Trophoblast cell (in vitro differentiated cells and primary cell): ENCODE data around the gene HNRNPC.
A peak's percentile ranks its signal among the peaks of the same experiment; 100 is the strongest.

Experiments
- DNase-seq, 2 donors: peaks; one replicate each; pipeline ENCODE4 v3.0.0-alpha.2; 2016
- H2AFZ ChIP-seq: 2 replicates; pipeline ENCODE4 v1.6.1; 2013; ENCODE audit warnings: low read length, moderate library complexity, mild to moderate bottlenecking; ENCODE audit not compliant: insufficient read depth, poor library complexity
- H2AK5ac ChIP-seq: 2 replicates; pipeline ENCODE4 v1.6.1; 2013; ENCODE audit warnings: mild to moderate bottlenecking, low read length
- H2BK120ac ChIP-seq: 2 replicates; pipeline ENCODE4 v1.6.1; 2013; ENCODE audit warnings: low read length, mild to moderate bottlenecking, moderate library complexity; ENCODE audit not compliant: insufficient read depth, poor library complexity
- H2BK12ac ChIP-seq: 2 replicates; pipeline ENCODE4 v1.6.1; 2013; ENCODE audit warnings: mild to moderate bottlenecking, low read length, moderate library complexity
- H2BK5ac ChIP-seq: 2 replicates; pipeline ENCODE4 v1.6.1; 2013; ENCODE audit warnings: low read length, low read depth, moderate library complexity, mild to moderate bottlenecking; ENCODE audit not compliant: poor library complexity
- H3K14ac ChIP-seq: 2 replicates; pipeline ENCODE4 v1.6.1; 2013; ENCODE audit warnings: mild to moderate bottlenecking, low read length
- H3K18ac ChIP-seq: 2 replicates; pipeline ENCODE4 v1.6.1; 2013; ENCODE audit warnings: mild to moderate bottlenecking, low read length
- H3K23ac ChIP-seq: 2 replicates; pipeline ENCODE4 v1.6.1; 2013; ENCODE audit warnings: low read length
- H3K27ac ChIP-seq: 2 replicates; pipeline ENCODE4 v1.5.1; 2013; ENCODE audit warnings: low read depth, mild to moderate bottlenecking, inconsistent platforms, low read length, moderate library complexity
- H3K27me3 ChIP-seq: 2 replicates; pipeline ENCODE4 v1.6.1; 2013; ENCODE audit warnings: inconsistent platforms, mild to moderate bottlenecking, low read length, moderate library complexity; ENCODE audit not compliant: insufficient read depth
- H3K36me3 ChIP-seq, 2 experiments: 1 replicate in 1 of 2; 2 replicates in 1 of 2; pipeline ENCODE4 v1.6.1; 2013; ENCODE audit warnings: low read length in 2 of 2, mild to moderate bottlenecking in 2 of 2, moderate library complexity in 1 of 2; ENCODE audit not compliant: insufficient read depth in 2 of 2, control insufficient read depth in 1 of 2
- H3K4ac ChIP-seq: 2 replicates; pipeline ENCODE4 v1.6.1; 2013; ENCODE audit warnings: low read depth, mild to moderate bottlenecking, low read length, moderate library complexity
- H3K4me1 ChIP-seq, 2 experiments: 1 replicate in 1 of 2; 2 replicates in 1 of 2; pipeline ENCODE4 v1.6.1; 2013; ENCODE audit warnings: low read length in 2 of 2, mild to moderate bottlenecking in 2 of 2, moderate library complexity in 1 of 2; ENCODE audit not compliant: insufficient read depth in 2 of 2, control insufficient read depth in 1 of 2
- H3K4me2 ChIP-seq: 2 replicates; pipeline ENCODE4 v1.6.1; 2013; ENCODE audit warnings: inconsistent platforms, mild to moderate bottlenecking, low read length, moderate library complexity
- H3K4me3 ChIP-seq: 2 replicates; pipeline ENCODE4 v1.5.1; 2013; ENCODE audit warnings: mild to moderate bottlenecking, low read depth, low read length, inconsistent platforms
- H3K79me1 ChIP-seq: one replicate; pipeline ENCODE4 v1.6.1; 2013; ENCODE audit warnings: low read length
- H3K79me2 ChIP-seq: 2 replicates; pipeline ENCODE4 v1.6.1; 2013; ENCODE audit warnings: low read length, mild to moderate bottlenecking; ENCODE audit not compliant: control insufficient read depth, insufficient read depth, poor library complexity
- H3K9ac ChIP-seq: 2 replicates; pipeline ENCODE4 v1.6.1; 2013; ENCODE audit warnings: mild to moderate bottlenecking, low read length
- H3K9me3 ChIP-seq: 2 replicates; pipeline ENCODE4 v1.6.1; 2013; ENCODE audit warnings: low read depth, mild to moderate bottlenecking, control low read depth, inconsistent platforms, low read length; ENCODE audit not compliant: insufficient read depth
- H4K12ac ChIP-seq: 2 replicates; pipeline ENCODE4 v1.6.1; 2013; ENCODE audit warnings: low read depth, mild to moderate bottlenecking, low read length, moderate library complexity
- H4K8ac ChIP-seq: 2 replicates; pipeline ENCODE4 v1.6.1; 2013; ENCODE audit warnings: low read depth, mild to moderate bottlenecking, low read length, moderate library complexity
- H4K91ac ChIP-seq: one replicate; pipeline ENCODE4 v1.6.1; 2013; ENCODE audit warnings: low read depth, mild to moderate bottlenecking, low read length, moderate library complexity
- WGBS: extraction: QIAGEN DNeasy Blood & Tissue Kit; methylation state at CpG from one replicate; pipeline ENCODE4 v1.1.7; 2013; ENCODE audit warnings: missing lambda C conversion rate; ENCODE audit not compliant: insufficient read length, insufficient coverage; ENCODE audit errors: extremely low coverage; 5-methylcytosine and 5-hydroxymethylcytosine counted together

The HNRNPC gene

GRCh38 chr14:21244544-21244943 is 24.7 kb downstream of the HNRNPC start:
- WGBS, result no CpG with 5 or more reads among the region's 7 CpGs
- Histone ChIP-seq H3K4ac (peak overlapping the region; percentile 72), H2BK12ac (no peak overlapping the region), H3K4me3 (no peak overlapping the region), H2BK5ac (no peak overlapping the region), H3K23ac (no peak overlapping the region), H2BK120ac (no peak overlapping the region), H3K79me1 (no peaks in the 10 kb centered on the region), H3K9ac (no peak overlapping the region), H2AFZ (no peak overlapping the region), H4K12ac (no peak overlapping the region), H4K91ac (no peak overlapping the region), H3K14ac (no peak overlapping the region), H3K27ac (no peak overlapping the region), H3K4me2 (no peak overlapping the region), H3K9me3 (no peaks in the 10 kb centered on the region), H2AK5ac (no peak overlapping the region), H3K18ac (no peak overlapping the region), H4K8ac (no peak overlapping the region), H3K4me1 (peaks cover 0 to 2% of the 10 kb centered on the region in 2 experiments), H3K36me3 (peaks cover 32 to 36% of the 10 kb centered on the region in 2 experiments), H3K27me3 (no peaks in the 10 kb centered on the region), H3K79me2 (peaks cover 22% of the 10 kb centered on the region)
- DNase-seq, result peak in 1 of 2 donors; percentile 77

GRCh38 chr14:21241218-21241819 is 27.9 kb downstream of the HNRNPC start:
- no CpG with 5 or more reads among the region's 1 CpG for WGBS
- Histone ChIP-seq H3K4me3 (no peak overlapping the region), H3K79me2 (peaks cover 24% of the 10 kb centered on the region), H3K79me1 (no peaks in the 10 kb centered on the region), H4K91ac (no peak overlapping the region), H3K27me3 (no peaks in the 10 kb centered on the region), H3K4ac (no peak overlapping the region), H3K9ac (no peak overlapping the region), H3K14ac (no peak overlapping the region), H3K4me1 (no peaks in the 10 kb centered on the region), H3K36me3 (peaks cover 39 to 42% of the 10 kb centered on the region in 2 experiments), H3K18ac (no peak overlapping the region), H3K4me2 (no peak overlapping the region), H2AFZ (no peak overlapping the region), H4K12ac (no peak overlapping the region), H2BK120ac (no peak overlapping the region), H3K9me3 (no peaks in the 10 kb centered on the region), H3K23ac (no peak overlapping the region), H4K8ac (no peak overlapping the region), H3K27ac (no peak overlapping the region), H2BK5ac (no peak overlapping the region), H2BK12ac (no peak overlapping the region), H2AK5ac (no peak overlapping the region)
- DNase-seq, result peak in 1 of 2 donors; percentile 97

- WGBS, result no CpG with 5 or more reads among the region's 2 CpGs
- H3K9me3 ChIP-seq, result no peaks in the 10 kb centered on the region
- no peak overlapping the region for H3K4me2 ChIP-seq
- no peak overlapping the region for H3K23ac ChIP-seq
- H3K36me3 ChIP-seq, result peaks cover 32 to 37% of the 10 kb centered on the region in 2 experiments
- no peaks in the 10 kb centered on the region for H3K27me3 ChIP-seq
- H3K18ac ChIP-seq, result no peak overlapping the region
- H2AFZ ChIP-seq, result no peak overlapping the region
- no peak overlapping the region for H4K12ac ChIP-seq
- no peak overlapping the region for H3K27ac ChIP-seq
- no peak for DNase-seq
- no peak overlapping the region for H4K8ac ChIP-seq
- peak overlapping the region; percentile 89 for H3K4ac ChIP-seq
- H2AK5ac ChIP-seq, result no peak overlapping the region
- no peak overlapping the region for H3K9ac ChIP-seq
- H4K91ac ChIP-seq, result no peak overlapping the region
- no peak overlapping the region for H3K14ac ChIP-seq
- H3K79me1 ChIP-seq, result no peaks in the 10 kb centered on the region
- H3K4me1 ChIP-seq, result no peaks in the 10 kb centered on the region
- H2BK12ac ChIP-seq, result no peak overlapping the region
- H3K4me3 ChIP-seq, result no peak overlapping the region
- no peak overlapping the region for H2BK5ac ChIP-seq
- no peak overlapping the region for H2BK120ac ChIP-seq
- peaks cover 21% of the 10 kb centered on the region for H3K79me2 ChIP-seq
Observed at GRCh38 chr14:21240417-21240816, 28.8 kb downstream of the HNRNPC start.

GRCh38 chr14:21238823-21239518 is 30.3 kb downstream of the HNRNPC start:
- Histone ChIP-seq H2AK5ac (no peak overlapping the region), H3K23ac (no peak overlapping the region), H2AFZ (no peak overlapping the region), H3K4me1 (no peaks in the 10 kb centered on the region), H3K18ac (no peak overlapping the region), H4K91ac (no peak overlapping the region), H2BK5ac (no peak overlapping the region), H3K9me3 (no peaks in the 10 kb centered on the region), H2BK12ac (no peak overlapping the region), H3K14ac (no peak overlapping the region), H3K27ac (no peak overlapping the region), H3K27me3 (no peaks in the 10 kb centered on the region), H3K4me2 (no peak overlapping the region), H4K8ac (no peak overlapping the region), H3K4me3 (no peak overlapping the region), H3K4ac (peak overlapping the region; percentile 92), H2BK120ac (no peak overlapping the region), H3K9ac (no peak overlapping the region), H3K36me3 (peaks cover 25 to 30% of the 10 kb centered on the region in 2 experiments), H3K79me1 (no peaks in the 10 kb centered on the region), H3K79me2 (peaks cover 15% of the 10 kb centered on the region), H4K12ac (no peak overlapping the region)
- no CpG with 5 or more reads among the region's 11 CpGs for WGBS
- no peak for DNase-seq
